A549 (cell line): ENCODE results near the gene LBHD2.

Experiments
- CTCF ChIP-seq: fragments of >200 bp; sonication (Bioruptor Twin); formaldehyde crosslinking; IDR thresholded peaks from 3 replicates; pipeline ENCODE4 v1.5.1; 2016
- MYC ChIP-seq: IDR thresholded peaks from 2 replicates; pipeline ENCODE4 v1.6.1; 2012; ENCODE audit warnings: mild to moderate bottlenecking, inconsistent platforms, low read length, improper control_type of control experiment, borderline replicate concordance
- POLR2A ChIP-seq: IDR thresholded peaks from 2 replicates; pipeline ENCODE4 v1.6.1; 2012; ENCODE audit warnings: mild to moderate bottlenecking, low read length
- RAD21 ChIP-seq, 2 experiments: fragments of >200 bp in 1 of 2; sonication (Bioruptor Twin) in 1 of 2; formaldehyde crosslinking in 1 of 2; IDR thresholded peaks in 1 of 2; conservative IDR thresholded peaks in 1 of 2; 2 replicates in 1 of 2; 3 replicates in 1 of 2; pipeline ENCODE4 v1.6.1; 2012 to 2018; ENCODE audit warnings: inconsistent platforms in 1 of 2

- TF ChIP-seq CTCF: no peak
- no peak for TF ChIP-seq RAD21 (conservative IDR thresholded peaks at IDR 0.05 in 1 of 2, IDR thresholded peaks at IDR 0.05 in 1 of 2)
- TF ChIP-seq POLR2A: no peak
- no peak for TF ChIP-seq MYC
These were observed 15.2 kb downstream of the LBHD2 start for GRCh38 chr14:103099081-103099732.
